ENCODE results near the gene TBRG4.

DNA sequence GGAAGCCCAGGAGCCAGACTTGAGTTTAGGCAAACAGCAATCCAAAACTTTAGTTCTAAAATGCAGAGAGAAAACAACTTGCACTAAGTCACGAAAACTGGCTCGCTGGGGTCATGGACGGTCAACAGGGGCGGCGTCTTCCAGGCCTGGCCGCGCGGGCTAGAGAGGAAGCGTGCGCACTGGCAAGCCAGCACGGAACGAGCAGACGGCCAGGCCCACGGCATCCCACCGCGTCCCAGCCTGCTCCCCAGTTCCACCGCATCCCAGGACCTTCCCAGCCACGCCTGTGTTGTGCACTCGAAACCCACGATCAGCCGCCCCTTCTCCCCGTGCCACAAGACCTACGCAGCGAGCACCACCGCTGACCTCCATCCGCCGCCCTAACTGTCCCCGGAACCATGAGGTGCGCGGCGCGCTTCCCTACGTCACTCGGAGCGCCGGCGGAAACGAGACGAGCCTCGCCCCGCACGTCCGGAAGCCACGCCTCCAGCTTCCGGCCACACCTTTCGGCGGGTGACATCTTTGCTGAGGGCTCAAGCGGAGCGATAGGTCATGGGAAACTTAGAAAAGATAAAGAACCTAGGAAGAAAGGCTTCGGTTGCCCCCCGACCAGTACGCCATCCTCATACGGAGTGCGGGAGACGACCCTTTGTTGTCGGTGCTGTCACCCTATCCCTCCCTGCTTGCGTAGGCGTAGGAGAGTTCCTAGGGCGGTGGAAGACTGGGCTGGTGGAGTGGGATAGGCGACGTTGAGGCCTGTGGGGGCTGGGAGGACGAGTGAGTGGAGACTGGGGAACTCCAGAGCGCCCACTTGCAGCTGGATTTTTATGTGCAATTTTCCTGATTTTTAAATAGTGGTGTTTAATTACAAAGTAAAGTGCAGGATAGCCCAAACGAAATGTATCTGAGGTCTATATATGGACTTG is at the start of gene TBRG4:
- no peak for TF ChIP-seq EZH2phosphoT487 (IDR thresholded peaks at IDR 0.05; ENCODE audit: borderline replicate concordance)
- TF ChIP-seq, protein P1, sequence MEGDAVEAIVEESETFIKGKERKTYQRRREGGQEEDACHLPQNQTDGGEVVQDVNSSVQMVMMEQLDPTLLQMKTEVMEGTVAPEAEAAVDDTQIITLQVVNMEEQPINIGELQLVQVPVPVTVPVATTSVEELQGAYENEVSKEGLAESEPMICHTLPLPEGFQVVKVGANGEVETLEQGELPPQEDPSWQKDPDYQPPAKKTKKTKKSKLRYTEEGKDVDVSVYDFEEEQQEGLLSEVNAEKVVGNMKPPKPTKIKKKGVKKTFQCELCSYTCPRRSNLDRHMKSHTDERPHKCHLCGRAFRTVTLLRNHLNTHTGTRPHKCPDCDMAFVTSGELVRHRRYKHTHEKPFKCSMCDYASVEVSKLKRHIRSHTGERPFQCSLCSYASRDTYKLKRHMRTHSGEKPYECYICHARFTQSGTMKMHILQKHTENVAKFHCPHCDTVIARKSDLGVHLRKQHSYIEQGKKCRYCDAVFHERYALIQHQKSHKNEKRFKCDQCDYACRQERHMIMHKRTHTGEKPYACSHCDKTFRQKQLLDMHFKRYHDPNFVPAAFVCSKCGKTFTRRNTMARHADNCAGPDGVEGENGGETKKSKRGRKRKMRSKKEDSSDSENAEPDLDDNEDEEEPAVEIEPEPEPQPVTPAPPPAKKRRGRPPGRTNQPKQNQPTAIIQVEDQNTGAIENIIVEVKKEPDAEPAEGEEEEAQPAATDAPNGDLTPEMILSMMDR (conservative IDR thresholded peaks at IDR 0.05; ENCODE audit: low read length) = peak; percentile 62

Data from Loucy (cell line).